VCaP (cell line): Measurements from ENCODE around the gene PHKB.

ENCODE experiments used
- H3K27ac ChIP-seq: fragments of 450-650 bp; 2 replicates; pipeline ENCODE4 v1.5.1; 2017
- CTCF ChIP-seq: fragments of 450-650 bp; conservative IDR thresholded peaks from 2 replicates; pipeline ENCODE4 v1.5.1; 2017; ENCODE audit warnings: mild to moderate bottlenecking, moderate library complexity

The PHKB gene

GRCh38 chr16:47705266-47705665 lies 244.1 kb downstream of the PHKB start:
- H3K27ac ChIP-seq = no peak overlapping the region
- TF ChIP-seq CTCF = no peak

DNA sequence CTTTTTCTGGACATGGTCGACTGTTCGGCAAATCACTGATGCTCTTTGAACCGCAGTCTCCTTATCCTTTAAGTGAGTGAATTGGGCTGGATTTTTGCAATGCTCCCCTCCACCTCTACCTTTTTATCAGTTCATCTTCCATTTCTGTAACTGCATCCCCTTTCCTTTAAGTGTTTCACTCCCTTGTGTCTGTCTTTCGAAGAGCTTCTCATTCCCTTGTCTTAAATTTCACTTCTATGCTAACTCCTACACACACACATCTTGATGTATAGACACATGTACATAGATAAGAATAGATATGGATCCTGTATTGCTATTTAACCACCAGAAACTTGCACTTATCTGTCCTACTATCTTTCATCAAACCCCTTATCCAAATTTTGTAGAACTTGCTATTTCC lies 250.7 kb downstream of the PHKB start:
- no peak for TF ChIP-seq CTCF
- no peak overlapping the region for H3K27ac ChIP-seq

GRCh38 chr16:47712276-47713224 lies 251.4 kb downstream of the PHKB start:
- TF ChIP-seq CTCF = no peak
- H3K27ac ChIP-seq = no peak overlapping the region

GRCh38 chr16:47713225-47713595 lies 252.1 kb downstream of the PHKB start:
- no peak overlapping the region for H3K27ac ChIP-seq
- no peak for TF ChIP-seq CTCF

DNA sequence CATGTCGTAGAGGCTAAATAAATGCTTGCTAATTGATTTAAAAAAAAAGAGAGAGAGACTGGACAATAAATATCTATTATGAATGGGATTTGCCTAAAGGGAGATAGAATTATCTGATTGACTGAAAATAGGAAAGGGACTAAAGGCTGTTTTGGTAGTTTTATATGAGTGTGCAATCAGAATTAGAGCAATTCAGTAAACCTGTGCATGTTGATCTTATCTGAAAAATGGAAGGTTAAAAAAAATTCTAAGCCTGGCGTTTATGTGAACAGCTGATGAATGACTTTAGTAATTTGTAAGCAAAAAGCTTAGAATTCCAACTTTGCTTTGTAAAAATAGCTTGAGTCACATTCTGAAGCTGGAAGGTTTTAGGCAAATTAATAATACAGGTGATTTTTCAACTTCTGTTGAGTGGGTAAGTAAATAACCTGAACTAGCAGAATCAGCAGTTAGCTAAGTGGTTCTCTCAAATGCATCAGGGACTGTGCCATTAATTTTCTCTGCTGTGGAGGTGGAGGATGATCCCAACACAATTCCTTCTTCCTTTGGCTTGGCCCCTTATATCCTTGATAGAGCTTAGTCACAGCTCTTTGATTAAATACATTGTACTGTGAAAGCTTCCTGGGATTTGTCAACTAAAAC lies 254.4 kb downstream of the PHKB start:
- no peak for TF ChIP-seq CTCF
- H3K27ac ChIP-seq = no peak overlapping the region

GRCh38 chr16:47716571-47716970 lies 255.4 kb downstream of the PHKB start:
- no peak overlapping the region for H3K27ac ChIP-seq
- TF ChIP-seq CTCF = no peak

- H3K27ac ChIP-seq = no peak overlapping the region
- TF ChIP-seq CTCF = no peak
These were observed 258.6 kb downstream of the PHKB start for GRCh38 chr16:47719713-47720112.
